GM18526 (cell line): Measurements from ENCODE around the gene EPHA6.

Source experiments
- POLR2A ChIP-seq: IDR thresholded peaks from 3 replicates; pipeline ENCODE4 v1.6.1; 2011; ENCODE audit not compliant: insufficient read length; ENCODE audit errors: extremely low read depth

Gene EPHA6

DNA sequence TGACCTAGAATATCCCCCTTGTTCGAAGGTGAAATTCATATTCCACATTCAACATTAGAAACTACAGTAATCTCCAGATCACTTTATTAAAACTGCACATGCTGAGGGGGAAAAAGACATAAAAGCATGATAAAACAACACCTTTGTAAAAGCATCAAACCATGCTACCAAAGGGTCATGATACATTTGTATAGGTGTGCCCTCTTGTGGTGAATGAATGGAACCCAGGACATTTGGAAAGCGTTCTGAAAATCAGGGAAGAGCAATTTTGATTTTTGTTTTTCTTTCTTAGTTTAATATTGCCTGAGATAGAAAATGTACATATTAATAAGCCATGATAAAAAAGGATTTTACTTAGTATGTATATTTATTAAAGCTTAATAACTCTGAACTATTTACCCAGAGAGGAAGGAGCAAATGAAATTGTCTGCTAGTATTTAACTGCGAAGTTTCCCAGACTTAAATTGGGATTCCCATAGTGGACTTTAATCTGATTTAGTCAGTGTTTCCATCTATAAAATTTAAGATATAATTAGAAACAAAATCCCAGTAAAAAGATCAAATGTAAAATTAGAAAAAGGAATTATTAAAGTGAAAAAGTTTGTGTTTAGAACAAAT lies 844.4 kb downstream of the EPHA6 start:
- no peak for TF ChIP-seq POLR2A

DNA sequence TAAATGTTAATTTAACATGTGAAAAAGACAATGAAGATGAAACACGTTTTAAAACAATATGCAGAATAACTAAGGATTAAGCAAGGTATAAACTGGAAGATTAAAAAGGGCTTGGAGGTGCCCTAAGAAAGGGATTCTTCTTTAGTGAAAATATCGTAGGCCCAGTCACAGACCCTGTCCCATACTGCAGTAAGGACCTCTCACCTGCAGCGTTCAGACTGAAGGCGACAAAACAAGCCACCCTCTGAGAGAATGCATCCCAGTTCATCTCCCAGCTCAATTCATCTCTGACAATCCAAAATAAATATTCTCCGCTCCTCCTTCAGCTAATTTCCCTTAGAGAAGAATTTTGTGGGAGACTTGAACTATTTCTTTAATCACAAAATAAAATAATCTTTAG lies 847.9 kb downstream of the EPHA6 start:
- TF ChIP-seq POLR2A, result no peak

DNA sequence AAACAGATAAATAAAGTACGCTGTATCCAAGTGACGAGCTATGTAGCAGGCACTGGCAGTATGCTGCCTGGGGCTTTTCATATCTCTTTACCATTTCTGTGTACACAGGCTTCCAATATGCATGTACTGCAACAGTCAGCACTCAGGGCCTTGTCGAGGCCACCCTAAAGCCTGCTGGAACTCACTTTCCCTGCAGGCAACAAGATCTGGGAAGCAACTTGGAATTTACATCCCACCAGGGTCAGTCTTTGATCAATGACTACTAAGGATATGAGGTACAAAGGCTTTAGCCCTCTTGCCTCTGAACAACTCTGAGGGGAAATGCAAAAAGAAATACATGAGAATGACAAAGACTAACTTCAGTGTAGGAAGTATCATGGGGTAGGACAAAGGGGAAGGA lies 848.4 kb downstream of the EPHA6 start:
- no peak for TF ChIP-seq POLR2A

DNA sequence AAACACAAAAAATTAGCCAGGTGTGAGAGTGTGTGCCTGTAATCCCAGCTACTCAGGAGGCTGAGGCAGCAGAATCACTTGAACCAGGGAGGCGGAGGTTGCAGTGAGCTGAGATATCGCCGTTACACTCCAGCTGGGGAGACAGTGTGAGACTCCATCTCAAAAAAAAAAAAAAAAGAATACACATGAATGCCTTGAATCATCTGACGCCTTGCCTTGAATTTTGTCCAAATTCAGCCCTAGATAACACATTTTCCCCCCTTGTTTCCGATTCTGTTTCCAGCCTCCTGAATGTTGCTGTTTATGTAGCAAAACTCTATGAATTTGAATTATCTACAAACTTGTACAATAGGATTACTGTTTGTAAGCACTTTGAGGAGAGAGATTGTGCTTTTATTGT lies 851.5 kb downstream of the EPHA6 start:
- TF ChIP-seq POLR2A, result no peak

DNA sequence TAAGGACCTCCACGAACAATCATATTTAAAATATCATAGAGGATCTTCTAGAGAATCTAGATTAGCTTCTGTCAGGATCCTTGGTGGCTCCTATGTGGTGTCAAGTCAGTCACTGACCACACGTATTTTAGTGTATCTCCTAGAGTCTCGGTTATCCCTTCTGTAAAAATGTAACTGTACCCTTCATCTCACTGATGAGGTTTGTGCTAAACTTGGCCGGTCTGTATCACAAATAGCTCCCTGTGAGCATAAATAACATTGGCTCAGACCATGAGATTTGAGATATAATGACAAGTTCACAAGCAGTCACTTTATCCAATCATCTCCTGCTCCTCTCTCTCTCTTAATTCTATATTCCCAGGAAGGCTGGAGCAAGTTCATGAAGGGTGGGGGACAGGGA lies 856.6 kb downstream of the EPHA6 start:
- TF ChIP-seq POLR2A, result no peak

DNA sequence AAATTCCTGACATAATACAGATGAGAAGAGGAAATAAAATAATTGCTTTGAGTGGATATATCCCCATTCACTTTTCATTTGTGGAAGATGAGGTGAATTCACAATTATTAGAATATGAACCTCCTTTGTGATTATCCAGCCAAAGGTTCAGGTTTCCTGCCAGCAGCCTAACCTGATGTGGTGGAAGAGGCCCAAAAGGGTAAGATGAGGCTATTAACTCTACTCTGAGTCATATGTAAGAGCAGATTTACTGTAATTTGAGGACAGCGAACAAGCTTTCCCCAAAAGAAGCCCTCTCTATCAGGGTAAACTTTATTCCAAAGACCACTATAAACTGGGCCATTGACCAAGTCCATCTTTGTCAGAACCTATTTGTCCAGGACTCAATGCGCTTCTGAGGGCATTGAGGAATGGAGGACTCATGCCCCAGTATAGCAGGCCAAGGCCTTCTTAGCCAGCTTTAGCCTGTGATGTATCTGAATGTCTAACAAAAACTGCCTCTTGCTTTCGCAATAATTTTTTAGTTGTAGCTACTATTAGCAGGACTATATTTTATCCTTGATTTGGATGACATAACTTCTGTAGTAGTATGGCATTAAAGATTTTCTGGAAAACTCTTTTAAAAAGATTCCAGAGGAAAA lies 859.1 kb downstream of the EPHA6 start:
- no peak for TF ChIP-seq POLR2A

DNA sequence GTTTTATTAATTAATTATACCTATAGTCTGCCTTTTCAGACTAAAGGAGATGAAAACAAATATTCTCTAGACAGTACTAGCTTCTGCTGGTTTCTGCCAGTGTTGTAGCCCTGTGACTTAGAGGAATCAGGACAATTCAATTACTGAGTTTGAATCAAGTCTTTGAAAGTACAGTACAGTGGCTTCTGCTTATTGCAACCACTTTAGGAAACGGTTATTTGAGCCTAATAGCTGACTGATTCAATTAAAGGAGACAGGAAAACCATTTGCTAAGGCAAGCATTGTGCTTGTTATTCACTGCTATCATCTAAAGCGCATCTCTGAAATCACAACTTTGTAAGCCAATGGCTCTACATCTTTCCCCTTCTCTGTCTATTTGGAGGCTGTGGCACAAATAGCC lies 860.1 kb downstream of the EPHA6 start:
- no peak for TF ChIP-seq POLR2A

DNA sequence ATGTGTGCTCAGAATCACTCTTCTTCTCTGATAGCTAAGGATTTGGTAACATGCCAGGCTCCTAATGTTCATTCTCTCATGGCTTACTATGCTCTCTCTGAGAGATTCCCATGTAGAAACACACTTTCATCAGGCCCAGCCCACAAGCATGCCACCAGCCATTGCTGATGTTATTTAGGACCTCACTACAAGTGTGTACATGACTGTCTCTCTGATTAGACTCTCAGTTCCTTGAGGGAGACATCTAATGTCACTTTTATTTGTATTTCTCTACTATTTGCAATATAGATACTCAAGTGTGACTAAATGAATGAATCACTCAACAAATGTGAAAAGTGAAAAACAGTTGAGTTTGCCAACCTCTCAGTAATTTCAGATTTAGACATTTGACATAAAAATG lies 865.8 kb downstream of the EPHA6 start:
- TF ChIP-seq POLR2A, result no peak

DNA sequence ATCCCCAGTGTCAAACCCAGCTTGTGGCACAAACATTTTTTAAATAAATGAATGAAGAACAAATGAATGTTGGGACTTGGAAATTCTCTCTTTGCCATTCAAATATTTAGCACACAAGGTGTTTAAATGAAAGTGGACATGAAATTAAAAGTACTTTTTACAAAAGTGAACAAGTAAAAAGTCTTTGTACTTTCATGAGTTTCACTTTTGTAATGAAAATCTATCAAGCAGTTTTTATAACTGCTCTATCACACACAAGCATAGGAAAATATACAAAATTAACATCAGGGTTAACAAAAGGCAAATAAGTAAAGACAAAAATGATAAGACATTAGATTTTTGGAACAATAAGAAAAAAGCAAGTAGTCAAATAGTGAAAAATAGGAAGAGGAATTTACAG lies 866.3 kb downstream of the EPHA6 start:
- TF ChIP-seq POLR2A, result no peak

DNA sequence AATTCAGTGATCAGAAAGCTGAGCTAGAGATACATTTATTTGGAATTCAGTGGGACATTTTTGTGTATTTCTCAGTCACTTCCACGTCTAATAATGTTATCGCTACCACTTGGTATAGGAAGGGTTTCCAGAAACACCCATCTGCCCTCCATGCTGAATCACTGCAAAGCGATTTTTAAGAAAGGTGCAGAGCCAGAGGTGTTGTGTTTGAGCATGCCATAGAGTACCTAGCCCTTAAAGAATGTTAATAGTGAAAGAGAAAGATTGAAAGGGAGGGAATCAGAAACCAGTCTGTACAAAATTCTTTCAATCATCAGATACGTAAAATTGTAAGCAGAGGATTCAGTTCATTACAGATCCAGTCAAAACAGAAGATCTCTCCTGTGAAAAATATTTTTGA lies 870.1 kb downstream of the EPHA6 start:
- no peak for TF ChIP-seq POLR2A

DNA sequence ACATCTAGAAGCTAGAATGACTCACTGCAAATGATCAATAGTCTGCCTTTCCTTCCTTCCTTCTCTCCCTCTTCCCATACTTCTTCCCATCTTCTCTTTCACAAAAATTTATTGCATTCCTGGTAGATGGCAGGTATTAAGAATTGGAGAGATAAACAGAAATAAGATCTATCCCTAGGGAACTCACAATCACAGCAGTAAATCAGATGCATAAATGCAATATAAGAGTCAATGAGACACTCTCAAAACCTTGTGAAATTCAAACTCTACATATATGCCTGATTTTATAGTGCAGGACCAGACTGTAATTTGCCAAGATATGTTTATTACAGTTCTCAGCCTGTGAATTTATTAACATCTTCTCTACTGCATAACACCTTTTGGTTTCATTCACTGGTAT lies 871.9 kb downstream of the EPHA6 start:
- no peak for TF ChIP-seq POLR2A

DNA sequence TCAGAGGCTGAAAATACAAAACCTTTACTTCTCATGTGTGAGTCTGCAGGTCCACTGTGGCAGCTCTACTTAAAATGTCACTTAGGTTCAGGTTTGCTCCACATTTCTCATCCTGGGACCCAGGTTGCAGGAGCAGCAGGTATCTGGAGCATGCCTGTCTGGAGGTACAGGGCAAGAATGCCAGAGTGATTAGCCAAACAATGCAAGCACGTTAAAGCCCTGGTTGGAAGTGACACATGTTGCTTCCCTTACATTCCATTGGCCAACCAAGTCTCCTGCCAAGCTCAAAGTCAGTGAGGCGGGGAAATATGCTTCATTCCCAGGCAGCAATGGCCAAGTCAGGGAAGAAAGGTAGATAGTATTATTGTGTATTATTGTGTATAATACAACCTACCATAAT lies 873.3 kb downstream of the EPHA6 start:
- TF ChIP-seq POLR2A, result no peak

DNA sequence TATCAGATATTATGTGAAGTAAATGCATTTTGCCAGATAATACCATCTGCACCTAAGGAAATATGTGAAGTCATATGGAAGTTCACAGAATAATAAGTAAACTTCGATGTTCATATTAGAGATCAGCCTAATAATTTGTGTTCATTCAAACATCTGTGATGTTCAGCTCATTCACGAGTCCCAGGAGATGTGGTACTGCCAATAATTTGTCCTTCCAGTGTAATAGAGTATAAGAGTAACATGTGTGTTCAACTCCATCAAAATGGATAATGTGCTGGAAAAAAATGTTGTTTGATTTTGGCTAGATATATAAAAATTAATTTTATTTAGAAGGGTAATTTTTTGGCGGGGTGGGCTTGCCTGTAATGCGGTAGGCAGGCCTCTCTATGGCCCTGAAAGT lies 874.7 kb downstream of the EPHA6 start:
- no peak for TF ChIP-seq POLR2A

DNA sequence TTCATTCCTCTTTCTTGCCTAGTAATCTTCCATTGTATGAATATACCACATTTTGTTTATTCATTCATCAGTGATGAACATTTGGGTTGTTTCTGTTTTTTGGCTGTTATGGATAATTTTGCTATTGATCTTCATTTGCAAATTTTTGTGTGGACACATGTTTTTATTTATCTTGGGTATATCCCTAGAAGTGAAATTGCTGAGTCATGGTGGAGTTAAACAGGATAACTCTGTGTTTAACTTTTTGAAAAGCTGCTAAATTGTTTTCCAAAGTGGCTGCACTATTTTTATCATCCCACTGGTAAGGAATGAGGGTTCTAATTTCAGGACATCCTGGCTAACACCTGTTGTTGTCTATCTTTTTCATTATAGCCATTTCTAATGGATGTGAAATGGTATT lies 875.6 kb downstream of the EPHA6 start:
- no peak for TF ChIP-seq POLR2A

DNA sequence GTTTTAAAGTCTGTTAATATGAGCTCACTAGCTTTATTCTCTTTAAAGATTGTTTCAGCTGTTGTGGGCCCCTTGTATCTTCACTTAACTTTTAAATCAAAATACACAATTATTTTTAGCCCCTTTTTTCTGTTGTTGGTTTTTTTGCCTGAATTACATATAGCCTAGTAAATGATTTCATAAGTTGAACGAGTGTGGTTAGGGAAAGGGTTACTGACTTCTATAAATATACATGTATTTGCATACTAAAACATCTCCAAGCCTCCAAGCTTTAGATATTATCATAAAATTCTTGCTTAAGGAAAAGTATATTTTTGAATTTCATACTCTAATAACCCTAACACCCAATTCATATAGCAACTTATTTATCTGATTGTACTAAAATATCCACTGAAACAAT lies 877.0 kb downstream of the EPHA6 start:
- TF ChIP-seq POLR2A, result no peak

DNA sequence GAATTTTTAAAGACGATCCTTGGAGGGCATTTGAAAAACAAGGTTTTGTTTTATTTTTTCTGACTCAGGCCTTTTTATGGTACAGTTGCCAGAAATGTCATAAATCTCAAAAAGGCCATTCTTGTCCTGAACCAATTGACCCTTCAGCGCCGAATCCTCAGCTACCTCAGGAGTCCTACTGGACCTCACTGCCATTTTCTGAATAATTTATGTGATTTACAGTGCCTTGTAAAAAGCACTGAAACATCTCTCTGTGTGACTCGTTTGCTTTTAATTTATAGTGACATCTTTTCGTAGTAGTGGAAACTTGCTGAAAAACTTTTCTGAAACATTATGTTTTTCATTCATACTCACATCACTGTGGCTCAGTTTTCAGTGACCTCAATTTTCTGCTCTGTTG lies 878.0 kb downstream of the EPHA6 start:
- no peak for TF ChIP-seq POLR2A

DNA sequence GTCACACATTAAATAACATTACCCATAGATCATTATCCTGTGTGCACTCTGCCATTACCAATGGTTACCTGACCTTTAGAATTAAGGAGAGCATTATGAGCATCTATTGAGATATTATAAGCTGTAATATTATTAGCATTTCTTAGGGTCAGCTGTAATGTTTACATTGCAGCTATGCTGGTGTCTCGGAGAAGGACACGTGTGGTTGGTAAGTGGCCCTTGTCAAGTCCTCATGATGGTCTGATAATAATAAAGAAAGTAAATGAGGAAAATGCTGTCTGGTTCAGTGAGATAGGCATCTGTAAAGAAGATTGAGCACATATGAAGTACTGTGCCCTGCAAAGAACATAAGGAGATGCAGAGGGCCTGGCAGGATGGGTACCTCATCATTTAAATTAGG lies 878.4 kb downstream of the EPHA6 start:
- no peak for TF ChIP-seq POLR2A
